SK-N-SH (cell line): ENCODE results near the gene CSNK2A1. TPM values are rescaled to one million over a fixed set of nuclear protein-coding genes. Genes with fewer than 3 reads are reported as not detected.

ENCODE experiments used
- CTCF ChIA-PET: fragments of 300-600, 350-600 bp; formaldehyde crosslinking; extraction: SDS; loops from one replicate; lab custom pipeline; 2021; lab: Yijun Ruan, JAX
- POLR2A ChIA-PET: fragments of 350-600 bp; sonication (Branson Sonifier 250); formaldehyde crosslinking; extraction: SDS; loops from one replicate; lab custom pipeline; 2020; ENCODE audit warnings: antibody characterized with exemption, inconsistent platforms; lab: Yijun Ruan, JAX
- DNase-seq: peaks from one replicate; pipeline ENCODE4 v3.0.0; 2012
- H2AFZ ChIP-seq: fragments of 200-600 bp; sonication (generic); 2 replicates; pipeline ENCODE4 v1.8.1; 2016; ENCODE audit warnings: antibody characterized with exemption, mild to moderate bottlenecking, low read depth
- H3F3A ChIP-seq: fragments of 200-600 bp; sonication (generic); replicated peaks from 2 replicates; pipeline ENCODE3; 2016; ENCODE audit warnings: antibody characterized with exemption, mild to moderate bottlenecking; ENCODE audit not compliant: insufficient read depth
- H3K27ac ChIP-seq, 2 experiments: fragments of 200-500 bp in 1 of 2; fragments of 200-600 bp in 1 of 2; sonication (Bioruptor generic) in 1 of 2; sonication (generic), shearing (Covaris generic) in 1 of 2; 2 replicates each; pipeline versions ENCODE4 v1.5.1 to v1.6.1; 2014 to 2016; ENCODE audit warnings: low read depth in 2 of 2, inconsistent platforms in 1 of 2, low read length in 1 of 2, mild to moderate bottlenecking in 1 of 2, mixed read lengths in 1 of 2
- H3K27me3 ChIP-seq: fragments of 200-600 bp; sonication (generic), shearing (Covaris generic); 2 replicates; pipeline ENCODE4 v1.6.1; 2016; ENCODE audit warnings: mixed run types; ENCODE audit not compliant: insufficient read depth
- H3K36me3 ChIP-seq, 2 experiments: fragments of 200-500 bp in 1 of 2; fragments of 200-600 bp in 1 of 2; sonication (Bioruptor generic) in 1 of 2; sonication (generic) in 1 of 2; replicated peaks in 1 of 2; 2 replicates each; pipeline versions ENCODE3 to v1.5.1; 2014 to 2016; ENCODE audit warnings: low read length in 1 of 2, mild to moderate bottlenecking in 1 of 2; ENCODE audit not compliant: insufficient read depth in 2 of 2, control insufficient read depth in 1 of 2
- H3K4me1 ChIP-seq, 2 experiments: fragments of 200-500 bp in 1 of 2; fragments of 200-600 bp in 1 of 2; sonication (Bioruptor generic) in 1 of 2; sonication (generic), shearing (Covaris generic) in 1 of 2; 2 replicates each; pipeline versions ENCODE4 v1.5.1 to v1.6.1; 2014 to 2016; ENCODE audit warnings: low read depth in 1 of 2, low read length in 1 of 2, mixed run types in 1 of 2; ENCODE audit not compliant: insufficient read depth in 2 of 2, control insufficient read depth in 1 of 2
- H3K4me2 ChIP-seq: fragments of 200-600 bp; sonication (generic), shearing (Covaris generic); 2 replicates; pipeline ENCODE4 v1.6.1; 2017; ENCODE audit warnings: mixed run types
- H3K4me3 ChIP-seq, 2 experiments: fragments of 200-500 bp in 1 of 2; fragments of 200-600 bp in 1 of 2; sonication (Bioruptor generic) in 1 of 2; sonication (generic), shearing (Covaris generic) in 1 of 2; 2 replicates each; pipeline versions ENCODE4 v1.5.1 to v1.8.1; 2014 to 2016; ENCODE audit warnings: low read depth in 2 of 2, inconsistent platforms in 1 of 2, low read length in 1 of 2, mild to moderate bottlenecking in 1 of 2, mixed read lengths in 1 of 2, moderate library complexity in 1 of 2
- H3K79me2 ChIP-seq: fragments of 200-600 bp; sonication (generic); 2 replicates; pipeline ENCODE4 v1.8.1; 2017; ENCODE audit warnings: mild to moderate bottlenecking; ENCODE audit not compliant: insufficient read depth
- H3K9ac ChIP-seq: fragments of 200-600 bp; sonication (generic); 2 replicates; pipeline ENCODE4 v1.6.1; 2017; ENCODE audit warnings: mixed run types
- H3K9me2 ChIP-seq: fragments of 200-600 bp; sonication (generic); 2 replicates; pipeline ENCODE4 v1.6.1; 2017; ENCODE audit warnings: mixed run types
- H3K9me3 ChIP-seq: fragments of 200-600 bp; sonication (generic); 2 replicates; pipeline ENCODE4 v1.6.1; 2017; ENCODE audit warnings: mixed run types, mild to moderate bottlenecking, moderate library complexity
- H4K20me1 ChIP-seq: fragments of 200-600 bp; sonication (generic); 2 replicates; pipeline ENCODE4 v1.6.1; 2017; ENCODE audit warnings: mild to moderate bottlenecking, mixed run types; ENCODE audit not compliant: insufficient read depth
- CHD2 ChIP-seq: fragments of 150-350 bp; IDR thresholded peaks from 2 replicates; pipeline ENCODE4 v1.6.1; 2018; ENCODE audit warnings: low read length; ENCODE audit not compliant: partially characterized antibody
- ELF1 ChIP-seq: IDR thresholded peaks from 2 replicates; pipeline ENCODE4 v1.4.0; 2012
- EZH2phosphoT487 ChIP-seq: fragments of 200-600 bp; sonication (generic); IDR thresholded peaks from 2 replicates; pipeline ENCODE4 v1.6.1; 2017; ENCODE audit warnings: low read depth, mixed run types, mild to moderate bottlenecking, antibody characterized with exemption, moderate library complexity, borderline replicate concordance
- FOSL2 ChIP-seq: IDR thresholded peaks from 2 replicates; pipeline ENCODE4 v1.4.0; 2012; ENCODE audit warnings: low read depth, mild to moderate bottlenecking, moderate library complexity, borderline replicate concordance
- FOXM1 ChIP-seq: IDR thresholded peaks from 2 replicates; pipeline ENCODE4 v1.4.0; 2012; ENCODE audit warnings: low read depth, mild to moderate bottlenecking
- GABPA ChIP-seq: IDR thresholded peaks from 2 replicates; pipeline ENCODE4 v1.4.0; 2012; ENCODE audit warnings: low read depth, mild to moderate bottlenecking
- GATA2 ChIP-seq: sonication (generic); formaldehyde crosslinking; IDR thresholded peaks from 2 replicates; pipeline ENCODE4 v1.5.0; 2020; ENCODE audit warnings: mild to moderate bottlenecking, missing genetic modification reagents
- JUND ChIP-seq: IDR thresholded peaks from 2 replicates; pipeline ENCODE4 v1.4.0; 2012
- MEF2A ChIP-seq: IDR thresholded peaks from 2 replicates; pipeline ENCODE4 v1.4.0; 2012; ENCODE audit warnings: low read depth, borderline replicate concordance
- MXI1 ChIP-seq: IDR thresholded peaks from 2 replicates; pipeline ENCODE4 v1.6.1; 2012; ENCODE audit warnings: mild to moderate bottlenecking, low read depth, low read length, improper control_type of control experiment
- NFIC ChIP-seq: IDR thresholded peaks from 2 replicates; pipeline ENCODE4 v1.4.0; 2012; ENCODE audit warnings: borderline replicate concordance
- NRF1 ChIP-seq: IDR thresholded peaks from 2 replicates; pipeline ENCODE4 v1.6.1; 2012; ENCODE audit warnings: low read depth, mild to moderate bottlenecking, low read length
- PBX3 ChIP-seq: IDR thresholded peaks from 2 replicates; pipeline ENCODE4; 2012
- REST ChIP-seq: IDR thresholded peaks from 2 replicates; pipeline ENCODE4 v1.6.1; 2012; ENCODE audit warnings: mild to moderate bottlenecking, low read depth, low read length, moderate library complexity
- RXRA ChIP-seq: IDR thresholded peaks from 2 replicates; pipeline ENCODE4 v1.4.0; 2012; ENCODE audit warnings: low read depth, mild to moderate bottlenecking, borderline replicate concordance
- SIN3A ChIP-seq: IDR thresholded peaks from 2 replicates; pipeline ENCODE4 v1.6.1; 2012; ENCODE audit warnings: low read depth, mild to moderate bottlenecking, low read length, moderate library complexity, borderline replicate concordance
- USF2 ChIP-seq: fragments of 150-350 bp; IDR thresholded peaks from 2 replicates; pipeline ENCODE4 v1.6.1; 2017; ENCODE audit warnings: antibody characterized with exemption, low read length, low read depth, borderline replicate concordance
- ZBTB33 ChIP-seq: IDR thresholded peaks from 2 replicates; pipeline ENCODE4 v1.4.0; 2012; ENCODE audit warnings: low read depth, borderline replicate concordance
- WGBS: methylation state at CpG from one replicate; pipeline ENCODE4 v1.1.6; 2017; ENCODE audit warnings: low lambda C conversion rate; 5-methylcytosine and 5-hydroxymethylcytosine counted together
- polyA plus RNA-seq, 3 experiments: library from polyadenylated mRNA; depleted of rRNA; stranded (reverse); fragments of >200 nt; gene quantifications; 2 replicates each; pipeline ENCODE4 v1.2.3, GENCODE V29; 2012

The CSNK2A1 gene
- polyA plus RNA-seq, 1 of the 3 experiments (the other 2 are of a cell fraction), result 61.9 TPM

- peak overlapping the region; percentile 90 for H3K4me2 ChIP-seq
- H3K36me3 ChIP-seq, result peaks cover 0 to 14% of the 10 kb centered on the region in 2 experiments
- peaks cover 56% of the 10 kb centered on the region for H3K79me2 ChIP-seq
- TF ChIP-seq MXI1 (peak; percentile 11), PBX3 (peak; percentile 52), USF2 (no peak), EZH2phosphoT487 (no peak)
- ChIA-PET POLR2A (interaction anchor here (0.6 to 1.0 kb wide), 3 partner anchors 13 to 105 kb away, joined by 3 read pairs; no protein-coding TSS in a partner anchor), CTCF (interaction anchor here (1.3 to 2.1 kb wide), 7 partner anchors 9 to 277 kb away, joined by 3 to 9 read pairs (median 5); no protein-coding TSS in a partner anchor)
- H3K9me3 ChIP-seq, result no peaks in the 10 kb centered on the region
- peak overlapping the region; percentile 68 to 88 for H3K4me3 ChIP-seq
- peak overlapping the region; percentile 78 to 80 for H3K27ac ChIP-seq
- no peak for DNase-seq
- H3K4me1 ChIP-seq, result peaks cover 13 to 14% of the 10 kb centered on the region in 2 experiments; a peak in 3 of 4 replicates
- WGBS, result 17% methylated on average over 36 of the region's 60 CpGs
- H3F3A ChIP-seq, result peaks cover 11% of the 10 kb centered on the region
- peaks cover 46% of the 10 kb centered on the region for H4K20me1 ChIP-seq
- peak overlapping the region; percentile 53; the same call in 1 of the 2 replicates for H2AFZ ChIP-seq
- no peaks in the 10 kb centered on the region for H3K27me3 ChIP-seq
- H3K9ac ChIP-seq, result peak overlapping the region; percentile 81
- H3K9me2 ChIP-seq, result no peaks in the 10 kb centered on the region
Measured at GRCh38 chr20:461254-462198, 82.1 kb downstream of the CSNK2A1 start.

- 78% methylated on average over 2 of the region's 2 CpGs for WGBS
- peak overlapping the region; percentile 90 for H3K4me2 ChIP-seq
- ChIA-PET CTCF (interaction anchor here (0.9 kb wide), 1 partner anchor 29 kb away, joined by 3 read pairs; no protein-coding TSS in a partner anchor), POLR2A (no interaction called here)
- no peaks in the 10 kb centered on the region for H3K27me3 ChIP-seq
- no peaks in the 10 kb centered on the region for H3K9me2 ChIP-seq
- H3K79me2 ChIP-seq, result peaks cover 64% of the 10 kb centered on the region
- H3K4me1 ChIP-seq, result peaks cover 13 to 14% of the 10 kb centered on the region in 2 experiments; a peak in 3 of 4 replicates
- no peaks in the 10 kb centered on the region for H3K9me3 ChIP-seq
- DNase-seq, result peak; percentile 40
- peak overlapping the region; percentile 68 to 88; a peak in 3 of 4 replicates for H3K4me3 ChIP-seq
- H3F3A ChIP-seq, result peaks cover 11% of the 10 kb centered on the region
- peaks cover 0 to 14% of the 10 kb centered on the region in 2 experiments for H3K36me3 ChIP-seq
- peaks cover 52% of the 10 kb centered on the region for H4K20me1 ChIP-seq
- H3K9ac ChIP-seq, result peak overlapping the region; percentile 81; the same call in 1 of the 2 replicates
- H2AFZ ChIP-seq, result no peak overlapping the region
- no peak overlapping the region for H3K27ac ChIP-seq
- no peak for TF ChIP-seq REST
- TF ChIP-seq SIN3A, result no peak
- TF ChIP-seq JUND, result no peak
- TF ChIP-seq ELF1, result no peak
- no peak for TF ChIP-seq MEF2A
- TF ChIP-seq GABPA, result no peak
- TF ChIP-seq ZBTB33, result no peak
- TF ChIP-seq GATA2, result no peak
- no peak for TF ChIP-seq CHD2
- no peak for TF ChIP-seq FOSL2
- no peak for TF ChIP-seq NFIC
- TF ChIP-seq RXRA, result no peak
- TF ChIP-seq NRF1, result no peak
- no peak for TF ChIP-seq FOXM1
Measured at GRCh38 chr20:460707-461106, 82.9 kb downstream of the CSNK2A1 start.
